Measurements from ENCODE around the gene ESF1.

- TF ChIP-seq, protein P1, sequence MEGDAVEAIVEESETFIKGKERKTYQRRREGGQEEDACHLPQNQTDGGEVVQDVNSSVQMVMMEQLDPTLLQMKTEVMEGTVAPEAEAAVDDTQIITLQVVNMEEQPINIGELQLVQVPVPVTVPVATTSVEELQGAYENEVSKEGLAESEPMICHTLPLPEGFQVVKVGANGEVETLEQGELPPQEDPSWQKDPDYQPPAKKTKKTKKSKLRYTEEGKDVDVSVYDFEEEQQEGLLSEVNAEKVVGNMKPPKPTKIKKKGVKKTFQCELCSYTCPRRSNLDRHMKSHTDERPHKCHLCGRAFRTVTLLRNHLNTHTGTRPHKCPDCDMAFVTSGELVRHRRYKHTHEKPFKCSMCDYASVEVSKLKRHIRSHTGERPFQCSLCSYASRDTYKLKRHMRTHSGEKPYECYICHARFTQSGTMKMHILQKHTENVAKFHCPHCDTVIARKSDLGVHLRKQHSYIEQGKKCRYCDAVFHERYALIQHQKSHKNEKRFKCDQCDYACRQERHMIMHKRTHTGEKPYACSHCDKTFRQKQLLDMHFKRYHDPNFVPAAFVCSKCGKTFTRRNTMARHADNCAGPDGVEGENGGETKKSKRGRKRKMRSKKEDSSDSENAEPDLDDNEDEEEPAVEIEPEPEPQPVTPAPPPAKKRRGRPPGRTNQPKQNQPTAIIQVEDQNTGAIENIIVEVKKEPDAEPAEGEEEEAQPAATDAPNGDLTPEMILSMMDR (IDR thresholded peaks at IDR 0.05): no peak
- no peak for TF ChIP-seq POLR2A (IDR thresholded peaks at IDR 0.05)
Observed at GRCh38 chr20:13665709-13666395, 118.9 kb downstream of the ESF1 start.
